Stimulated activated CD4-positive, alpha-beta T cell treated with anti-CD3 and anti-CD28 coated beads, Interleukin-4, amount 100 ng/mL, for 24 hours (primary cell): ENCODE measurements around the gene ARHGAP40.
A peak's percentile ranks its signal among the peaks of the same experiment; 100 is the strongest.

Experiments used
- DNase-seq: peaks from one replicate; pipeline ENCODE4 v3.0.0-alpha.2; 2020

The ARHGAP40 gene

DNA sequence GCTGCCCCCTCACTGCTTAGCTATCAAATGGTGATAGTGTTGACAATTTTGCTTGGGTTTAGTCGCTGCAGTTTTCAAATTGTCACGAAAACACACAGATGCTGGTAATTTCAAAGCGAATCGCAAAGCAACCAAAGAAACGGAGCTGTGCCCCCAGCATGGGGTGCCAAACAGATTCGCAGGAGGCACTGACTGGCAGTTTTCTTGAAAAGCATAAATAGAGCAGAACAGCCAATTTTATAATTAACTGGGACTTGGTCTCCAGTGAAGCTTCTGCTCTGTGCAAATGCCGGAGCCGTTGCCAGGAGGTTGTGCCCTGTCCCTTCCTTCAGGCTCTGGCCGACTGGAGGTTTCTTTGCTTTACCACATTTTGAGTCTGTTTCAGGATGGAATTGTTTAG, 18.8 kb downstream of the ARHGAP40 start:
- DNase-seq: no peak

DNA sequence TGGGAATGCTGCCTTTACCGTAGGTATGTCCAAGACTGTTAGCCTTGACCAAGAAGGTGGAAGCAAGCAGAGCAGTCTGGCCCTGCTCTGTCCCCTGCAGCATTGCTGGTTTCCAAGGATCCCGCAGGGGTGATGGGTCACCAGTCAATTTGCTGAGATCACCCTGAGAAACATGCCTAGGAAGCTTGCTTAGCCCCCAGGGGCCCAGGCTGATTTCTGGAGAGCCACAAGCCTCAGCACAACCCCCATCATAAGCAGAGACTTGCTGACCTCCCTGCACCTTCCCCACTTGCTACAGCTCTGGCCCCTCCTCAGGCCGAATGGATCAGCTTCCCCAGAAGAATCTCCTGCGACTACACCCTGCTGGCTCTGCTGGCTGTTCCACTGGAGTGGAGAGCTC, 21.5 kb downstream of the ARHGAP40 start:
- DNase-seq: no peak

- no peak for DNase-seq
Observed at GRCh38 chr20:38624084-38624483, 22.5 kb downstream of the ARHGAP40 start.

GRCh38 chr20:38625896-38626295, 24.3 kb downstream of the ARHGAP40 start:
- no peak for DNase-seq

- DNase-seq: no peak
Observed at GRCh38 chr20:38626921-38627659, 25.5 kb downstream of the ARHGAP40 start.

DNA sequence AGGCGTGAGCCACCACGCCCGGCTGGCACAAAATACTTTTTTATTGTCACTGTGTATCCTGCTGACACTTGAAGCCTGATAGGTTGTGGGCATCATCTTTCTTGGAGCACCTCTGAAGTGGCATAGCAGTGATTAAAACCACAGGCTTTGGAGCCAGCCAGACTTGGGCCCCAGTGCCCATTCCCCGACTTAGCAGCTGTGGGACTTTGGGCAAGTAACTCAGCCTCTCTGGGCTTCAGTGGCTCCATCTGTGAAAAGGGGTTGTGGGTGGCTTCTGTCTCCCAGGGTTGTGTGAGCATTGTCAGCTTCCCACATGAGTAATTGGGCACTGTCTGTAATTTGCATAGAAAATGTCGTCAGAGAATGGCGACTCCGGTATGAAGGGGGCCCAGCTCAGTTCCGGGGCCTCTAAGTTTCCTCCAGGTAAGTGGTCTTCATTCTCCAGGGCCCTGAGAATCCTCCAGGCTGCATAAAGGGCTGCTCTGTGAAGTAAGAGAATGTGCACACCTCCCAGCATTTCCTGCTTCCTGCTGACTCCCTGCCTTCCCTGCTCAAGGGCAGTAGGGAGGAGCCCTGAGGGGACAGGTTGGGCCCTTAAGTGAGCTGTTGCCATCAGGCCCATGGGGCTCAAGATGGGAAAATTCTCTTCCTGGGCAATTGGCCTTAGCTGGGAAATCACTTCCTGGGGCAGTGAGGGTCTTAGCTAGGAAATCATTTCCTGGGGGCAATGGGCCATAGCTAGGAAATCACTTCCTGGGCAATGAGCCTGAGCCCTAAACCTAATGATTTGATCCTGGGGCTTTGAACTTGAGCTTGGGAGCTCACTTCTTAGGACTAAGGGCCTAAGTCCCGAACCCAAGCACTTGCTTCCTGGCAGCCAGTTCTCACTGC, 27.2 kb downstream of the ARHGAP40 start:
- DNase-seq: no peak

GRCh38 chr20:38629979-38630378, 28.4 kb downstream of the ARHGAP40 start:
- no peak for DNase-seq

DNA sequence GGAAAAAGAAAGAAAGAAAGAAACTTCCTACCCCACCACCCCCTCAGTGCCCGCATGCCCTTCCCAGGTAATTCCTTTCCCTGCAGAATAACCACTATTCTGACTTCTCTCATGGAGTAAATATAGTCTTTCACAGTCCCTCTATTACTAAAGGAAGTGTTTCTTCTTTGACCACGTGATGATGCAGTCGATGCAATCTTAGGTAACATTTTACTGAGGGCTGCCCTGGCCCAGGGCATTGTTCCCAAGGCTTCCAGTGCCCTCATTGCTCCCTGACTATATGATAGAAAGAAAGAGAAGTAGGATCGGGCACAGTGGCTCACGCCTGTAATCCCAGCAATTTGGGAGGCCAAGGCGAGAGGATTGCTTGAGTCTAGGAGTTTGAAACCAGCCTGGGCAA, 29.1 kb downstream of the ARHGAP40 start:
- DNase-seq: no peak

- no peak for DNase-seq
Observed at GRCh38 chr20:38631155-38632022, 29.8 kb downstream of the ARHGAP40 start.

- peak; percentile 66 for DNase-seq
Observed at GRCh38 chr20:38633577-38634093, 32.0 kb downstream of the ARHGAP40 start.

GRCh38 chr20:38635721-38636288, 34.2 kb downstream of the ARHGAP40 start:
- DNase-seq: no peak

DNA sequence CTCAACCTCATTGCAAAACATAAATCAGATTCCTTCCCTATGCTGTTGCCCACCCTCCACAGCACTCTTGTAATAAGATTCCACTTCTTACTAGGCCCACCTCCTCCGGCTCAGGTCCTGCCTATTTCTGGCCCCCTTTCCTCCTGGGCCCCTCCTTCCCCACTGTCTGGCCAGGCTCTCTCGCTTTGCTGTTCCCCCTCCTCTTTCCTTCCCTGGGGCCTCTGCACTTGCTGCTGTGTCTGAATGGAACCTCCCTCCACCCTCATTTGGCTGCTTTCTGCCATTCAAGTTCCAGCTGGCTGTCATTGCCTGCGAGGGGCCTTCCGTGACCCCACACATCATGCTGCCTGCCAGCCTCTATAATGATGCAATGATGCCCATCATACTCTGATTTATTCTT, 38.9 kb downstream of the ARHGAP40 start:
- no peak for DNase-seq

DNA sequence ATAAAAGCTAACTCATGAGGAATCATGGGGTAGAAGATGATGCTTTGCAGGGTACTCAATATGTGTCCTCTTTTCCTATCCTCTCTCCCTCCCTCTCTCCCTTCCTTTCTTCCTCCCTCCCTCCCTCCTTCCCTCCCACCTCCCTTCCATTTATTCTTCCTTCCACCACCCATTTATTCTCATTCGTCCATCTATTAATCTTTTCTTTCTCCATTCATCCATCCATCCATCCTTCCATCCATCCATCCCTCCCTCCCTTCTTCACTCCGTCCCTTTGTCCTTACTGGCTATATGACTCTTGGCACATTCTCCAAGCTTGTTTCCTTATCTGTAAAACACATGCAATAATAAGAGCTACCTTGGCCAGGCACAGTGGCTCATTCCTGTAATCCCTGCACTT, 40.9 kb downstream of the ARHGAP40 start:
- no peak for DNase-seq

DNA sequence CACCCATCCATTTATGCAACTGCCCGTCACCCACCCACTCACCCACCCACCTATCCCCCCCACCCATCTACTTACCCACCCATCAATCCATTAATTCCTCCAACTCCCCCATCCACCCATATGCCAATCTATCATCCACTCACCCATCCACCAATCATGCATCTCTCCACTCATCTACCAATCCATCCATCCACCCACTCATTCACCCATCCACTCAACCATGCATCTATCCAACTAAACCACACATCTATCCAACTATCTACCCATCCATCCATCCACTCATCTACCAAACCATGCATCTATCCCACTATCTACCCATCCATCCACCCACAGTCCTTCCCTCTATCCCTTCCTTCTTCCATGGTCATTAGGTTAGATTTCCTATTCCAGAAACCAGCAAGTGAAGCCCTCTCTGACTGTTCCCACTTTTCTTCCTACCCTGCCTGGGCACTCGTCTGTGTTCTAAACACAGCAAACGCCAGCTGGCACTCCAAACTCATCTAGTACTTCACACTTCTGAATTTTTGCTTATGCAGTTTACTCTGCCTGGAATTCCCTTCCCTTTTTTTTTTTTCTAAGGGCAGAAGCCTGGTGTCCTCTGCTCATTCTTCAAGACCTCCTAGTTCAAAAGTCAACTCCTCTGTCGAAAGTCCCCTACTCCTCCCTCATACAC, 43.1 kb downstream of the ARHGAP40 start:
- no peak for DNase-seq

DNA sequence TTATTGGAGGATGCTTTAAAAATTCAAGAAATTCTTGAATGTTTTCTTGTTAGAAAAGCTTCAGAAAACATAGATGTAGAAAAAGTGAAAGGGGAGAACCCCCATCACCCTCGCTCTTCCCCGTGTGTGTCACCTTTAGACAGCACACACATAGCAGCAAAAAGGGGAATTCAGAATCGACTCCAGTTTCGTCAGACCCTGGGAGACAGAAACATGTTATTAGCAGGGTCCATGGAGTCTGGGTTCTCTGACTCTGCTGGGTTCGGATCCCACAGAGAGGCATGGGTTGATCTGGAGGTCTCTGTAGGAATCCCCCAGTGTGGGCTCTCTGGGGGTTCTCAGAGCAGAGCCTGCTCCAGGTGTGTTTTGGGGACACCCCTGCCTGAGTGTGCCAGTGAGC, 43.7 kb downstream of the ARHGAP40 start:
- DNase-seq: no peak

- peak; percentile 90 for DNase-seq
Observed at GRCh38 chr20:38645980-38646858, 44.6 kb downstream of the ARHGAP40 start.

DNA sequence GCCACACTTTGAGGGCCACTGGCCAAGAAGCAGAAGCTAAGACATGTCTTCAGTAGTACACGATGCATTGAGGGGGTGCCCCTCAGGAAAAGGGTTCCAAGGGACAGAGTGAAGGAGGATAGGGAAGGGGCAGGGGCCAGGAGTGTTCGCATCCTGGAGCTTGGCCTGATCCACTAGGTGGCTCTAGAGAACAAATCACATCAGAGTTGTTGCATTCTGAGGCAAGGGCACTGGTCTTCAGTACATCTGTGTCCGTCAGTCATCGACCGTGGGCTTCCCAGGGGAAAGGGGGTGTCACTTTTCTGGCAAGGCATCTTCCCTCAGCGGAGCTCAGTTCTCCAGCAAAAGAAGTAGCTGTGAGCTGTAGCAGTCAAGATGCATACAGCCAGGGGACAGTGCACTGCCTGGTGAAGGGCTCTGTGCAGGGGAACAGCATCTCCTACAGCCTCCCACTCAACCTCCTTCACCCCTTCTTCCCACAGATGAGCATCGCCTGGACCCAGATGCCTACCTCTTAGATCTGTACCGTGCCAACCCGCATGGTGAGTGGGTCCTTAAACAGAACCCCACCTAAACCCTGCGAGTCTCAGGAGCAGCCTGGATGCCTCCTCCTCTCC, 47.8 kb downstream of the ARHGAP40 start:
- no peak for DNase-seq

- no peak for DNase-seq
Observed at GRCh38 chr20:38650010-38650409, 48.4 kb downstream of the ARHGAP40 start.

DNA sequence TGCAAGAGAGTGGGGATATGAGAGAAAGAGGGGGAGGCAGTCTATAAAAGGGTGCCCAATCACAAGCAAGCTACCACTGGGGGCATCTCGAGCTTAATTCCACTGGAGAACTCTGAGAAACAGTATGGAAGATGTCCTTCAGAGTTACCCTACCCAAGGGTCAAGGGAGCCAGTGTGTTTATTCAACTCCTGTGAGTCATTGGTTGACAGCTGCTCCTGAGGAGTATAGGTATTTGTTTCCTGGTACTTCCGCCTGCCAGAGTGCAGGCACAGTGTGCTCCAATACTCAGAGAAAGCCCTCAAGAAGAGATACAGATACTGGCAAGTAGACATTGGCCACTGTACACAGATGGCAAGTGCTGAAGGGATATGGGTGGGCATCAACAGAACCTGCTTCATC, 49.5 kb downstream of the ARHGAP40 start:
- no peak for DNase-seq

- DNase-seq: no peak
Observed at GRCh38 chr20:38651562-38651961, 50.0 kb downstream of the ARHGAP40 start.

DNA sequence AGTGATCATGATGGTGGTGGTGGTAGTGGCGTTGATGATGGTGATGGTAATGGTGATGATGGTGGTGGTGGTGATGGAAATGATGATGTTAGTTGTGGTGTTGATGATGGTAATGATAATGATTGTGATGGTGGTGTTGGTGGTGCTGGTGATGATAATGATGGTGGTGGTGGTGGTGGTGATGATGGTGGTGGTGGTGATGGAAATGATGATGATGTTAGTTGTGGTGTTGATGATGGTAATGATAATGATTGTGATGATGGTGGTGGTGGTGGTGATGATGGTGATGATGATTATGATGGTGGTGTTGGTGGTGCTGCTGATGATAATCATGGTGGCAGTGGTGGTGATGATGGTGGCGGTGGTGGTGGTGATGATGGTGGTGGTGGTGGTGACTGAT, 51.4 kb downstream of the ARHGAP40 start:
- no peak for DNase-seq
